GM18873 (cell line): ENCODE measurements around the gene ZNRD2.

Experiments
- ATAC-seq: cut with Tn5 transposase; IDR thresholded peaks from one replicate; pipeline ENCODE4 v1.9.1; 2021; ENCODE audit warnings: mild to moderate bottlenecking, moderate library complexity, moderate number of reproducible peaks; ENCODE audit not compliant: unreplicated experiment, low FRiP score

Gene ZNRD2

DNA sequence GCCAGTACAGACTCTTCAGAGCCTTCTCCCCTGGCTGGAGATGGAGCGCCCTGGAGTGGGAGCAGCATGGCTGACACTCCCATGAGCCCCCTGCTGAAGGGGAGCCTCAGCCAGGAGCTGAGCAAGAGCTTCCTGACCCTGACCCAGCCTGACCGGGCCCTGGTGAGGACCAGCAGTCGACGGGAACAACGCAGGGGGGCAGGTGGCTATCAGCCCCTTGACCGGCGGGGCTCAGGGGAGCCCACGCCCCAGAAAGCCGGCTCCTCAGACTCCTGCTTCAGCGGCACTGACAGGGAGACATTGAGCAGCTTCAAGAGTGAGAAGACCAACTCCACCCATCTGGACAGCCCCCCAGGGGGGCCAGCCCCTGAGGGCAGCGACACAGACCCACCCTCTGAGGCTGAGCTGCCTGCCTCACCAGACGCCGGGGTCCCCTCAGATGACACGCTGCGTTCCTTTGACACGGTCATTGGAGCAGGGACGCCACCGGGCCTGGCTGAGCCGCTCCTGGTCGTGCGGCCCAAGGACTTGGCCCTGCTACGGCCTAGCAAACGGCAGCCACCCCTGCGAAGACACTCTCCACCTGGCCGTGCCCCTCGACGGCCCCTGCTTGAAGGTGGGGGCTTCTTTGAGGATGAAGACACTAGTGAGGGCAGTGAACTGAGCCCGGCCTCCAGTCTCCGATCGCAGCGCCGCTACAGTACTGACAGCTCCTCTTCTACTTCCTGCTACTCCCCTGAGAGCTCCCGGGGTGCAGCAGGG, 47.9 kb downstream of the ZNRD2 start:
- no peak for ATAC-seq

GRCh38 chr11:65618763-65619162, 48.5 kb downstream of the ZNRD2 start:
- no peak for ATAC-seq

DNA sequence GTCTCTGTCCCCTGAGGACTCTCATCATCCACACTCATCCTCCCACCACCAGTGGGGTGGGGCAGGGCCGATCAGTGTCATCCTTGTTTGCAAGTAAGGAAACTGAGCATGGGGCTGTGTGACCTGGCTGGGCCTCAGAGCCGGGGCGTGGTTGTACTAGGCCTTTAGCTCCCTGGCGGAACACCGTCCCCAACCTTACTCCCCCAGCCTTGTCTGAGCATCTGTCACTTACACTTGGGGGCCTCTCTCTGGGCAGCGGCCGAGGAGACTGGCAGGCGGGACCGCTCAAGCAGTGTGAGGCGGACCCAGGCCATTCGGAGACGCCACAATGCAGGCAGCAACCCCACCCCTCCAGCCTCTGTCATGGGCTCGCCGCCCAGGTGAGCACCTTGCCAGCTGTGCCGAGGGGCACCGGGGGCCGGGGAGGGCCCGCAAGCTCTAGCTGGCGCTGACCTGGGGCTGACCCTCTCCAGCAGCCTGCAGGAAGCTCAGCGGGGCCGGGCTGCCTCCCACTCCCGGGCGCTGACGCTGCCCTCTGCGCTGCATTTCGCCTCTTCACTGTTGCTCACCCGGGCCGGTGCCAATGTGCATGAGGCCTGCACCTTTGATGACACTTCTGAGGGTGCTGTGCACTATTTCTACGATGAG, 49.1 kb downstream of the ZNRD2 start:
- no peak for ATAC-seq

GRCh38 chr11:65620666-65621065, 50.4 kb downstream of the ZNRD2 start:
- ATAC-seq: no peak

DNA sequence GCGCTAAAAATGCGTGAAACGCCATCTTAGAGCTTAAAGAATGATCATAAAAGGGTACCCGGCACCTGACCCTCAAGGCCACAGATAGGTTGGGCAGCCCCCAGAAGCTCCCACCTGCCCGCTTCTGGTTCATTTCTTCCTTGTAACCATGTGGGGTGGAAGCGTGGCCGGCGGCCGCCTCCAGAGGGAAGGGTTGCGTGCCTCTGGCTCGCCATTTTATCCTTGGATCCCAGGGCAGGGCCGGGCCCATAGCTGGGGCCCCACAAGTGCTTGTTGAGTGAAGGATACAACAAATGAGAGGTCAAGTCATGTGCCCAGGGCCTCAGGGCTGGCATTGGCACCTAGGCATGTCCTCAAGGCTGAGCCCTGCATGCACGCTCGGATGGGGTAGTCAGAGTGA, 51.2 kb downstream of the ZNRD2 start:
- no peak for ATAC-seq
